H1 (cell line): ENCODE data around the gene OOSP2. TPM values are rescaled to one million over a fixed set of nuclear protein-coding genes. Genes with fewer than 3 reads are reported as not detected.

Source experiments
- CTCF ChIA-PET: fragments of 300-600 bp; sonication (Branson Sonifier 250); formaldehyde crosslinking; loops from one replicate; lab custom pipeline; 2021; ENCODE audit not compliant: partially characterized antibody; lab: Charles Lee
- POLR2A ChIA-PET: fragments of 300-600 bp; sonication (Branson Sonifier 250); formaldehyde crosslinking; loops from one replicate; lab custom pipeline; 2021; ENCODE audit warnings: inconsistent platforms; ENCODE audit not compliant: partially characterized antibody; lab: Charles Lee
- DNase-seq, 2 experiments: peaks; one replicate each; pipeline versions ENCODE4 v3.0.0 to v3.0.0-alpha.2; 2010 to 2022; ENCODE audit warnings: low spot score in 2 of 2, low read depth in 1 of 2, mixed read lengths in 1 of 2
- FAIRE-seq: peaks from 2 replicates; lab custom pipeline; 2011; peaks lifted over from hg19 to GRCh38; lab: Jason Lieb, UNC
- H2AFZ ChIP-seq: 2 replicates; pipeline ENCODE4 v1.8.1; 2012; ENCODE audit warnings: low read length, inconsistent platforms
- H2AK5ac ChIP-seq: 2 replicates; pipeline ENCODE4 v1.6.1; 2013; ENCODE audit warnings: low read depth, low read length
- H2BK120ac ChIP-seq: replicated peaks from 2 replicates; pipeline ENCODE3; 2013; ENCODE audit warnings: low read depth, low read length, inconsistent platforms
- H2BK12ac ChIP-seq: 2 replicates; pipeline ENCODE4 v1.6.1; 2013; ENCODE audit warnings: low read depth, low read length
- H2BK15ac ChIP-seq: 2 replicates; pipeline ENCODE4 v1.6.1; 2013; ENCODE audit warnings: low read length
- H2BK20ac ChIP-seq: 2 replicates; pipeline ENCODE4 v1.6.1; 2013; ENCODE audit warnings: low read length
- H2BK5ac ChIP-seq: 2 replicates; pipeline ENCODE4 v1.6.1; 2013; ENCODE audit warnings: low read depth, low read length
- H3K14ac ChIP-seq: 2 replicates; pipeline ENCODE4 v1.6.1; 2013; ENCODE audit warnings: inconsistent platforms; ENCODE audit not compliant: insufficient read length
- H3K18ac ChIP-seq: 2 replicates; pipeline ENCODE4 v1.6.1; 2013; ENCODE audit warnings: low read length; ENCODE audit errors: extremely low read depth
- H3K23ac ChIP-seq: 2 replicates; pipeline ENCODE4 v1.6.1; 2013; ENCODE audit warnings: inconsistent platforms; ENCODE audit not compliant: insufficient read length
- H3K23me2 ChIP-seq: 2 replicates; pipeline ENCODE4 v1.6.1; 2013; ENCODE audit warnings: low read depth, low read length
- H3K27ac ChIP-seq: 2 replicates; pipeline ENCODE4 v1.6.1; 2011; ENCODE audit warnings: low read depth, low read length, inconsistent platforms
- H3K27me3 ChIP-seq, 4 experiments: replicated peaks in 1 of 4; 1 replicate in 1 of 4; 2 replicates in 3 of 4; pipeline versions ENCODE4 v1.6.1 to v1.8.1; 2011 to 2013; ENCODE audit warnings: low read length in 3 of 4, mild to moderate bottlenecking in 3 of 4, inconsistent platforms in 2 of 4, mixed read lengths in 2 of 4, moderate library complexity in 1 of 4; ENCODE audit not compliant: control insufficient read depth in 3 of 4, insufficient read depth in 3 of 4; ENCODE audit errors: extremely low read depth in 1 of 4
- H3K36me3 ChIP-seq, 4 experiments: 2 replicates each; pipeline versions ENCODE4 v1.6.1 to v1.8.1; 2011 to 2013; ENCODE audit warnings: mild to moderate bottlenecking in 4 of 4, low read length in 3 of 4, moderate library complexity in 2 of 4, control low read depth in 1 of 4, inconsistent platforms in 1 of 4; ENCODE audit not compliant: insufficient read depth in 4 of 4, control insufficient read depth in 2 of 4
- H3K4ac ChIP-seq: replicated peaks from 2 replicates; pipeline ENCODE3; 2013; ENCODE audit warnings: low read length, low read depth, mixed read lengths, inconsistent platforms; ENCODE audit not compliant: insufficient read length
- H3K4me1 ChIP-seq, 4 experiments: replicated peaks in 1 of 4; 1 replicate in 1 of 4; 2 replicates in 3 of 4; pipeline versions ENCODE4 v1.6.1 to v1.8.1; 2011 to 2013; ENCODE audit warnings: low read length in 3 of 4, inconsistent platforms in 2 of 4, mixed read lengths in 1 of 4; ENCODE audit not compliant: insufficient read depth in 4 of 4, control insufficient read depth in 3 of 4
- H3K4me2 ChIP-seq, 2 experiments: 2 replicates each; pipeline versions ENCODE4 v1.6.1 to v1.8.1; 2011 to 2013; ENCODE audit warnings: low read depth in 2 of 2, low read length in 2 of 2, control low read depth in 1 of 2, inconsistent platforms in 1 of 2, mild to moderate bottlenecking in 1 of 2; ENCODE audit not compliant: insufficient read depth in 1 of 2
- H3K4me3 ChIP-seq, 4 experiments: fragments of 200-600, 300-600 bp in 1 of 4; sonication (generic), shearing (Covaris generic), sonication (Bioruptor Twin) in 1 of 4; 2 replicates each; pipeline versions ENCODE4 v1.5.1 to v1.8.1; 2011 to 2016; ENCODE audit warnings: low read length in 4 of 4, low read depth in 3 of 4, control low read depth in 2 of 4, inconsistent platforms in 2 of 4, mild to moderate bottlenecking in 2 of 4, mixed read lengths in 1 of 4, moderate library complexity in 1 of 4; ENCODE audit not compliant: insufficient read depth in 2 of 4; ENCODE audit errors: extremely low read depth in 1 of 4
- H3K56ac ChIP-seq: replicated peaks from 2 replicates; pipeline ENCODE3; 2013; ENCODE audit warnings: low read depth, mild to moderate bottlenecking, mixed read lengths, low read length, inconsistent platforms; ENCODE audit not compliant: insufficient read length
- H3K79me1 ChIP-seq: 2 replicates; pipeline ENCODE4 v1.6.1; 2013; ENCODE audit warnings: low read depth, low read length, control low read depth
- H3K79me2 ChIP-seq, 2 experiments: 2 replicates each; pipeline versions ENCODE4 v1.6.1 to v1.8.1; 2012 to 2013; ENCODE audit warnings: low read length in 2 of 2, mild to moderate bottlenecking in 2 of 2, inconsistent platforms in 1 of 2; ENCODE audit not compliant: insufficient read depth in 2 of 2, control insufficient read depth in 1 of 2
- H3K9ac ChIP-seq, 4 experiments: replicated peaks in 1 of 4; 1 replicate in 1 of 4; 2 replicates in 3 of 4; pipeline versions ENCODE4 v1.6.1 to v1.8.1; 2011 to 2013; ENCODE audit warnings: low read depth in 3 of 4, low read length in 3 of 4, control low read depth in 2 of 4, mild to moderate bottlenecking in 2 of 4, moderate library complexity in 2 of 4, inconsistent platforms in 1 of 4; ENCODE audit errors: extremely low read depth in 1 of 4
- H3K9me3 ChIP-seq, 2 experiments: 2 replicates each; pipeline versions ENCODE4 v1.6.1 to v1.8.1; 2012 to 2013; ENCODE audit warnings: mild to moderate bottlenecking in 2 of 2, moderate library complexity in 2 of 2, control low read depth in 1 of 2, inconsistent platforms in 1 of 2, low read depth in 1 of 2, low read length in 1 of 2, mixed read lengths in 1 of 2; ENCODE audit not compliant: insufficient read depth in 2 of 2
- H4K20me1 ChIP-seq, 2 experiments: replicated peaks in 1 of 2; 2 replicates each; pipeline versions ENCODE3 to v1.8.1; 2011 to 2013; ENCODE audit warnings: inconsistent platforms in 2 of 2, low read length in 2 of 2, mild to moderate bottlenecking in 1 of 2; ENCODE audit not compliant: insufficient read depth in 2 of 2, control insufficient read depth in 1 of 2
- H4K5ac ChIP-seq: 2 replicates; pipeline ENCODE4 v1.6.1; 2013; ENCODE audit warnings: low read length, low read depth, mixed read lengths, inconsistent platforms; ENCODE audit not compliant: insufficient read length
- H4K8ac ChIP-seq: 2 replicates; pipeline ENCODE4 v1.8.0; 2013; ENCODE audit warnings: mild to moderate bottlenecking, moderate library complexity, low read length, inconsistent platforms; ENCODE audit not compliant: insufficient read depth; ENCODE audit errors: extremely low read depth
- H4K91ac ChIP-seq: replicated peaks from 2 replicates; pipeline ENCODE3; 2013; ENCODE audit warnings: low read length, mixed read lengths, inconsistent platforms; ENCODE audit not compliant: insufficient read length
- CREB1 ChIP-seq: IDR thresholded peaks from 2 replicates; pipeline ENCODE4 v1.6.1; 2012; ENCODE audit warnings: inconsistent platforms
- ZNF274 ChIP-seq: IDR thresholded peaks from 2 replicates; pipeline ENCODE4 v1.7.0; 2012; ENCODE audit warnings: low read length, borderline replicate concordance; ENCODE audit errors: extremely low read depth
- WGBS, 2 experiments: shearing (Covaris generic) in 1 of 2; methylation state at CpG; one replicate each; pipeline versions ENCODE4 v1.1.6 to v1.1.7; 2013 to 2015; ENCODE audit warnings: low lambda C conversion rate in 2 of 2, mixed read lengths in 2 of 2, inconsistent platforms in 1 of 2, low coverage in 1 of 2, missing lambda C conversion rate in 1 of 2; ENCODE audit not compliant: insufficient replicate concordance in 2 of 2, insufficient coverage in 1 of 2, insufficient read length in 1 of 2; ENCODE audit errors: extremely low coverage in 1 of 2, missing lambda C conversion rate in 1 of 2; 5-methylcytosine and 5-hydroxymethylcytosine counted together
- polyA plus RNA-seq, 7 experiments: library from polyadenylated mRNA; depleted of rRNA in 3 of 7; stranded (reverse) in 5 of 7; unstranded in 2 of 7; fragments of >200 nt in 5 of 7; fragments of 200-250 nt in 2 of 7; gene quantifications; 1 replicate in 5 of 7; 2 replicates in 1 of 7; 4 replicates in 1 of 7; pipeline versions ENCODE4 v1.2.1 to v1.2.3, GENCODE V29; 2011 to 2013; ENCODE audit warnings: missing spikeins in 2 of 7, mixed read lengths in 2 of 7
- total RNA-seq: library from RNA; stranded (reverse); fragmentation: NEBNext Ultra II Directional; extraction: Animal tissue kit (Norgen Biotek cat#: 25700); gene quantifications from 2 replicates; pipeline ENCODE4 v1.2.1, GENCODE V29; 2021

The OOSP2 gene
- total and polyA plus RNA-seq, 2 of the 8 experiments (the other 6 are each of a cell fraction or from before 2014, with no cell fraction given), result not detected

GRCh38 chr11:59999691-60000090 is 40.5 kb upstream of the OOSP2 start:
- FAIRE-seq, result no peak
- Histone ChIP-seq H3K4me1 (no peaks in the 10 kb centered on the region), H3K9ac (no peak overlapping the region)
- TF ChIP-seq CREB1, result no peak
- TF ChIP-seq ZNF274, result peak; percentile 47; the same call in 1 of the 2 replicates
- TF ChIP-seq, all 59 proteins: peak for 1
- Histone ChIP-seq H3K18ac (no peak overlapping the region), H3K4me3 (no peak overlapping the region), H3K9me3 (no peaks in the 10 kb centered on the region), H2AFZ (no peak overlapping the region), H2BK12ac (no peak overlapping the region), H3K27ac (no peak overlapping the region), H3K56ac (no peak overlapping the region), H2BK20ac (no peak overlapping the region), H2BK120ac (no peak overlapping the region), H3K4ac (no peak overlapping the region), H4K5ac (no peak overlapping the region), H4K91ac (no peak overlapping the region), H3K79me1 (no peaks in the 10 kb centered on the region), H3K27me3 (no peaks in the 10 kb centered on the region), H3K79me2 (no peaks in the 10 kb centered on the region), H3K14ac (no peak overlapping the region), H2BK5ac (no peak overlapping the region), H2BK15ac (no peak overlapping the region), H2AK5ac (no peak overlapping the region), H3K36me3 (no peaks in the 10 kb centered on the region), H4K8ac (no peak overlapping the region), H4K20me1 (no peaks in the 10 kb centered on the region), H3K4me2 (no peak overlapping the region), H3K23me2 (no peaks in the 10 kb centered on the region), H3K23ac (no peak overlapping the region)
- CTCF ChIA-PET, result no interaction called here
- whole genome bisulfite sequencing, 2 experiments, result 90% methylated on average over 4 of the region's 4 CpGs; no CpG with 5 or more reads in 1 of the 2 experiments
- no peak for DNase-seq
- POLR2A ChIA-PET, result no interaction called here
